Measurements from ENCODE around the gene TSPAN14.

DNA sequence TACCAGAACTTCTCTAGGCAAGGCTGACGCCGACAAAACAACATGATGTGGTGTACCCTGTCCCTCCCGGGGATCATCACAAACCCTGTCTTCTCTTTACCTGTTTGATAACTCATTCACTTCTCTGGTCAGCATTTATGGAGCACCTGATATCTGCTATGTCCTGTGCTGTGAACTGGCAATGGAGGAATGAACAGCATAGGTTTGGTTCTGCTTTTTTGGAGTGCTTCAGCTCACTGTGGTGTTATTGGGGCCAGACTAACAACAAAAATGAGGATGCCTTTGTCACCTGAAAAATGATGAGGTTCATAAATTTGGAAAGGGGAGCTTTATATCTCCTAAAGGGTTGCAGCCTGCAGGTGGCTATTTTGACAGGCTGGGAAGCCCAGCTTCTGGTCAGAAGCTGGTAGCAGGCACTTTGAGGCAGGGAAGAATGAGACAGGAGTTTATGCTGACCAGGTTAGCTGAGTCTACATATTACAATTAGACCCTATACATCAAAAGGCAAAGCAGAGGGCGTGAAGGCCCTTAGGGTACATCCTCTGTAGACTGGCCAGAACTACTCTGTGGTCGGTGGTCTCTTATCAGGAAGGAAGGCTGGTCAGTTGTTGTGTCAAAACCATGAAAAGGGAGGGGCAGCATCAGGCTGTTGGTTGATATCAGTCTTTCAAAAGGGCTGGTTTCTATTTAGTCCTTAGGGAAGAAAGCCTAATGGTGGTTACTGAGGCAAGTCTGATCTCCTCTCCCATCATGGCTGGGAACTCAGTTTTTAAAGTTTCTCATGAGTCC is 125.9 kb downstream of the TSPAN14 start:
- TF ChIP-seq, protein P1, sequence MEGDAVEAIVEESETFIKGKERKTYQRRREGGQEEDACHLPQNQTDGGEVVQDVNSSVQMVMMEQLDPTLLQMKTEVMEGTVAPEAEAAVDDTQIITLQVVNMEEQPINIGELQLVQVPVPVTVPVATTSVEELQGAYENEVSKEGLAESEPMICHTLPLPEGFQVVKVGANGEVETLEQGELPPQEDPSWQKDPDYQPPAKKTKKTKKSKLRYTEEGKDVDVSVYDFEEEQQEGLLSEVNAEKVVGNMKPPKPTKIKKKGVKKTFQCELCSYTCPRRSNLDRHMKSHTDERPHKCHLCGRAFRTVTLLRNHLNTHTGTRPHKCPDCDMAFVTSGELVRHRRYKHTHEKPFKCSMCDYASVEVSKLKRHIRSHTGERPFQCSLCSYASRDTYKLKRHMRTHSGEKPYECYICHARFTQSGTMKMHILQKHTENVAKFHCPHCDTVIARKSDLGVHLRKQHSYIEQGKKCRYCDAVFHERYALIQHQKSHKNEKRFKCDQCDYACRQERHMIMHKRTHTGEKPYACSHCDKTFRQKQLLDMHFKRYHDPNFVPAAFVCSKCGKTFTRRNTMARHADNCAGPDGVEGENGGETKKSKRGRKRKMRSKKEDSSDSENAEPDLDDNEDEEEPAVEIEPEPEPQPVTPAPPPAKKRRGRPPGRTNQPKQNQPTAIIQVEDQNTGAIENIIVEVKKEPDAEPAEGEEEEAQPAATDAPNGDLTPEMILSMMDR (conservative IDR thresholded peaks at IDR 0.05 in 1 of 2, IDR thresholded peaks at IDR 0.05 in 1 of 2; ENCODE audit: low read depth in 1 of 2, low read length in 2 of 2) = no peak
- TF ChIP-seq EZH2 (IDR thresholded peaks at IDR 0.05; ENCODE audit: low read length, missing control alignments) = no peak
